Measurements from ENCODE around the gene GJA1.
"Not testable (repeated sequence)": the region's sequence is repeated elsewhere in the genome, so short reads cannot be mapped to it uniquely, and the experiment has no call there.

The GJA1 gene

GRCh38 chr6:121436960-121437850 lies 1.8 kb downstream of the GJA1 start:
- no peak for DNase-seq (ENCODE audit: low read depth)

- DNase-seq (ENCODE audit: low read depth): no peak
These were observed 2.6 kb downstream of the GJA1 start for GRCh38 chr6:121437851-121438651.

GRCh38 chr6:121438869-121439268 lies 3.4 kb downstream of the GJA1 start:
- no peak for DNase-seq (ENCODE audit: low read depth)

- no peak for DNase-seq (ENCODE audit: low read depth)
These were observed 4.0 kb downstream of the GJA1 start for GRCh38 chr6:121439475-121439874.

- DNase-seq (ENCODE audit: low read depth): no peak
These were observed 4.5 kb downstream of the GJA1 start for GRCh38 chr6:121439926-121440325.

GRCh38 chr6:121441477-121441876 lies 6.0 kb downstream of the GJA1 start:
- DNase-seq (ENCODE audit: low read depth): no peak

GRCh38 chr6:121442576-121442975 lies 7.1 kb downstream of the GJA1 start:
- no peak for DNase-seq (ENCODE audit: low read depth)

- DNase-seq (ENCODE audit: low read depth): no peak
These were observed 8.6 kb downstream of the GJA1 start for GRCh38 chr6:121443971-121444541.

GRCh38 chr6:121446705-121447104 lies 11.3 kb downstream of the GJA1 start:
- DNase-seq (ENCODE audit: low read depth): not testable (repeated sequence)

- not testable (repeated sequence) for DNase-seq (ENCODE audit: low read depth)
These were observed 12.3 kb downstream of the GJA1 start for GRCh38 chr6:121447746-121448145.

GRCh38 chr6:121448528-121448927 lies 13.1 kb downstream of the GJA1 start:
- DNase-seq (ENCODE audit: low read depth): not testable (repeated sequence)

GRCh38 chr6:121449331-121449730 lies 13.9 kb downstream of the GJA1 start:
- no peak for DNase-seq (ENCODE audit: low read depth)

GRCh38 chr6:121450242-121450641 lies 14.8 kb downstream of the GJA1 start:
- DNase-seq (ENCODE audit: low read depth): no peak

GRCh38 chr6:121451250-121451649 lies 15.8 kb downstream of the GJA1 start:
- DNase-seq (ENCODE audit: low read depth): no peak

- DNase-seq (ENCODE audit: low read depth): no peak
These were observed 17.7 kb downstream of the GJA1 start for GRCh38 chr6:121453191-121453590.

- no peak for DNase-seq (ENCODE audit: low read depth)
These were observed 24.7 kb downstream of the GJA1 start for GRCh38 chr6:121460170-121460569.

GRCh38 chr6:121463087-121463486 lies 27.6 kb downstream of the GJA1 start:
- no peak for DNase-seq (ENCODE audit: low read depth)

GRCh38 chr6:121465101-121465500 lies 29.7 kb downstream of the GJA1 start:
- no peak for DNase-seq (ENCODE audit: low read depth)

GRCh38 chr6:121479486-121480098 lies 44.1 kb downstream of the GJA1 start:
- DNase-seq (ENCODE audit: low read depth): no peak

GRCh38 chr6:121480099-121480713 lies 44.8 kb downstream of the GJA1 start:
- no peak for DNase-seq (ENCODE audit: low read depth)

GRCh38 chr6:121482004-121482693 lies 46.7 kb downstream of the GJA1 start:
- peak; percentile 38 for DNase-seq (ENCODE audit: low read depth)
